ENCODE data around the gene QRICH2.

The QRICH2 gene

DNA sequence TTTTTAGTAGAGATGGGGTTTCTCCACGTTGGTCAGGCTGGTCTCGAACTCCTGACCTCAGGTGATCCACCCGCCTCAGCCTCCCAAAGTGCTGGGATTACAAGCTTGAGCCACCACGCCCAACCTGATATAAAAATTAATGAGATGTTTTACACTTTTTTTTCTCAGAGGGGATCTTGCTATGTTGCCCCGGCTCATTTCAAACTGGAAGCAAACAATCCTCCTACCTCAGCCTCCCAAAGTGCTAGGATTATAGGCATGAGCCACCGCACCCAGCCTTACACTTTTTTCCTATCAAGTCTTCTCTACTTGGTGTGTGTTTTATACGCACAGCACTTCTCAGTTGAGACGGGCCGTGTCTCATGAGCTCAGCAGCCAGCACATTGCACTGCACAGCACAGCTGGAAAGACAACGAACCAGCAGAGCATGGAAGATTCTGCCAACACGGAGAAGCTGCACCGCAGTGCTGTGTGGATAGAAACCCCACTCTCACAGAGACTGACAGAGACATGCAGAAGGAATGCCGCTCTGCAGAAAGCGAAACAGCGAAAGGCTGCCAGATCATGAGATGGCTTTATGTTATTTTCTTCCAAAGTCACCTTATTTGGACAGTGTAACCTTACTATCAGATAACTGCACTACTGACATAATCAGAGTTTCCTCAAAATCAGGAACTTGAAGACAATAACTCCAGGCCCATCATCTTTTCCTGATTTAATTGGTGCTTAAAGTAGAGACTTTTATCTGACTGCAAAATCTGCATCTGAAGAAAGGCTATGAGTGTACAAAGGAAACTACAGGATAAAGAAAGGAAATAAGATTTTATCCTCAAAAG, 6.5 kb upstream of the QRICH2 start:
- Histone ChIP-seq H3K9me3 (replicated peaks; ENCODE audit: insufficient read depth, low read length) (no peaks in the 10 kb centered on the region), H3K36me3 (replicated peaks; ENCODE audit: insufficient read depth, low read length) (no peaks in the 10 kb centered on the region), H3K27me3 (replicated peaks; ENCODE audit: insufficient read depth, low read length) (no peaks in the 10 kb centered on the region), H3K9me2 (replicated peaks; ENCODE audit: insufficient read depth, low read length) (no peaks in the 10 kb centered on the region), H2AFZ (ENCODE audit: low read length) (no peak overlapping the region), H3K9ac (ENCODE audit: low read length) (no peak overlapping the region), H3K4me1 (ENCODE audit: low read length) (no peaks in the 10 kb centered on the region), H4K20me1 (ENCODE audit: insufficient read depth, low read length) (no peaks in the 10 kb centered on the region), H3K4me2 (ENCODE audit: low read depth, low read length) (no peak overlapping the region), H3K27ac (ENCODE audit: low read length) (no peak overlapping the region), H3F3A (ENCODE audit: insufficient read depth, low read length) (no peaks in the 10 kb centered on the region), H3K79me2 (ENCODE audit: low read length) (no peaks in the 10 kb centered on the region), H3K4me3 (ENCODE audit: low read length) (no peak overlapping the region)
- DNase-seq = no peak
- TF ChIP-seq EZH2phosphoT487 (IDR thresholded peaks at IDR 0.05; ENCODE audit: low read length) (no peak), EZH2 (optimal IDR thresholded peaks at IDR 0.05; ENCODE audit: low read depth, low read length) (no peak)
- TF ChIP-seq, protein P1, sequence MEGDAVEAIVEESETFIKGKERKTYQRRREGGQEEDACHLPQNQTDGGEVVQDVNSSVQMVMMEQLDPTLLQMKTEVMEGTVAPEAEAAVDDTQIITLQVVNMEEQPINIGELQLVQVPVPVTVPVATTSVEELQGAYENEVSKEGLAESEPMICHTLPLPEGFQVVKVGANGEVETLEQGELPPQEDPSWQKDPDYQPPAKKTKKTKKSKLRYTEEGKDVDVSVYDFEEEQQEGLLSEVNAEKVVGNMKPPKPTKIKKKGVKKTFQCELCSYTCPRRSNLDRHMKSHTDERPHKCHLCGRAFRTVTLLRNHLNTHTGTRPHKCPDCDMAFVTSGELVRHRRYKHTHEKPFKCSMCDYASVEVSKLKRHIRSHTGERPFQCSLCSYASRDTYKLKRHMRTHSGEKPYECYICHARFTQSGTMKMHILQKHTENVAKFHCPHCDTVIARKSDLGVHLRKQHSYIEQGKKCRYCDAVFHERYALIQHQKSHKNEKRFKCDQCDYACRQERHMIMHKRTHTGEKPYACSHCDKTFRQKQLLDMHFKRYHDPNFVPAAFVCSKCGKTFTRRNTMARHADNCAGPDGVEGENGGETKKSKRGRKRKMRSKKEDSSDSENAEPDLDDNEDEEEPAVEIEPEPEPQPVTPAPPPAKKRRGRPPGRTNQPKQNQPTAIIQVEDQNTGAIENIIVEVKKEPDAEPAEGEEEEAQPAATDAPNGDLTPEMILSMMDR (IDR thresholded peaks at IDR 0.05; ENCODE audit: low read length) = no peak

DNA sequence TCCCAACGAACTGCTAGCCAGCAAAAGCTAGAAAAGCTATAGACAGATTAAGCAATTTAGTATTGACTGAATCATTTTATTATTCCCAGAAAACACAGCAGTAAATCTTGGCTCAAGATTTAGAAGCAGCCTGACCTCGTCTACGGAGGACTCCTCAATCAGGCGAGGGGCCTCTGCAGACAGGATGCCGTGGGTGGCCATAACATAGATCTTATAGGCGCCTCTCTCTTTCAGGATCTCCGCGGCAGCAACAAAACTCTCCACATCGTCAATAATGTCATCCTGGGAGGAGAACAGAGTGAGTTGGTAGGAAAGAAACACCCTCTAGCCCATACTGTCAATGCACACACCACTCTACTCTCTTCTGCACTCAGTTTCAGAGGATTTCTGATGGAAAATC, 4.7 kb upstream of the QRICH2 start:
- DNase-seq = no peak
- no peaks in the 10 kb centered on the region for H3K79me2 ChIP-seq (ENCODE audit: low read length)
- TF ChIP-seq EZH2phosphoT487 (IDR thresholded peaks at IDR 0.05; ENCODE audit: low read length) (no peak), EZH2 (optimal IDR thresholded peaks at IDR 0.05; ENCODE audit: low read depth, low read length) (no peak)
- TF ChIP-seq, protein P1 (IDR thresholded peaks at IDR 0.05; ENCODE audit: low read length) = no peak
- H3K4me3 ChIP-seq (ENCODE audit: low read length) = no peak overlapping the region
- no peak overlapping the region for H3K9ac ChIP-seq (ENCODE audit: low read length)
- H4K20me1 ChIP-seq (ENCODE audit: insufficient read depth, low read length) = no peaks in the 10 kb centered on the region
- no peaks in the 10 kb centered on the region for H3K27me3 ChIP-seq (replicated peaks; ENCODE audit: insufficient read depth, low read length)
- H3K4me2 ChIP-seq (ENCODE audit: low read depth, low read length) = no peak overlapping the region
- H3K9me3 ChIP-seq (replicated peaks; ENCODE audit: insufficient read depth, low read length) = no peaks in the 10 kb centered on the region
- H3K9me2 ChIP-seq (replicated peaks; ENCODE audit: insufficient read depth, low read length) = no peaks in the 10 kb centered on the region
- H3K4me1 ChIP-seq (ENCODE audit: low read length) = no peaks in the 10 kb centered on the region
- H3K36me3 ChIP-seq (replicated peaks; ENCODE audit: insufficient read depth, low read length) = no peaks in the 10 kb centered on the region
- H2AFZ ChIP-seq (ENCODE audit: low read length) = no peak overlapping the region
- H3K27ac ChIP-seq (ENCODE audit: low read length) = no peak overlapping the region
- H3F3A ChIP-seq (ENCODE audit: insufficient read depth, low read length) = no peaks in the 10 kb centered on the region

DNA sequence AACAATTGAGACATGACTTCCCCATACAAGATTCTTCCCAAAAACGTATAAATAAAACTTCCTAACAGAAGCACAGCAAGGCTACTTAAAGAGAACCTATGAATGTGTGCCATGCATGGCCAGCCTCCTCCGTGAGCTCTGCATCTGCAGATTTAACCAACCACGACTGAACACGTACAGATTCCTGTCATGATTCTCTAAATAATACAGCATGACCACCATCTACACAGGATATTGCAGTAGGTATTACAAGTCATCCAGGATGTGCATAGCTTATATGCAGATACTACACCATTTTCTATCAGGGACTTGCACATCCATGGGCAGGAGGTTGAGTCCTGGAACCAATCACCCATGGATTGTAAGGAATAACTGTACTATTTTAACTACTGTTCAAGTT, 1.4 kb upstream of the QRICH2 start:
- H3K4me1 ChIP-seq (ENCODE audit: low read length) = no peaks in the 10 kb centered on the region
- H3K9me2 ChIP-seq (replicated peaks; ENCODE audit: insufficient read depth, low read length) = no peaks in the 10 kb centered on the region
- no peak for DNase-seq
- no peaks in the 10 kb centered on the region for H4K20me1 ChIP-seq (ENCODE audit: insufficient read depth, low read length)
- H3K79me2 ChIP-seq (ENCODE audit: low read length) = no peaks in the 10 kb centered on the region
- H3K27ac ChIP-seq (ENCODE audit: low read length) = no peak overlapping the region
- H3K9me3 ChIP-seq (replicated peaks; ENCODE audit: insufficient read depth, low read length) = no peaks in the 10 kb centered on the region
- no peak overlapping the region for H3K4me3 ChIP-seq (ENCODE audit: low read length)
- H3K4me2 ChIP-seq (ENCODE audit: low read depth, low read length) = no peak overlapping the region
- no peak overlapping the region for H3K9ac ChIP-seq (ENCODE audit: low read length)
- no peaks in the 10 kb centered on the region for H3K36me3 ChIP-seq (replicated peaks; ENCODE audit: insufficient read depth, low read length)
- no peak overlapping the region for H2AFZ ChIP-seq (ENCODE audit: low read length)
- no peak for TF ChIP-seq EZH2phosphoT487 (IDR thresholded peaks at IDR 0.05; ENCODE audit: low read length)
- TF ChIP-seq, protein P1 (IDR thresholded peaks at IDR 0.05; ENCODE audit: low read length) = no peak
- TF ChIP-seq EZH2 (optimal IDR thresholded peaks at IDR 0.05; ENCODE audit: low read depth, low read length) = no peak
- H3F3A ChIP-seq (ENCODE audit: insufficient read depth, low read length) = no peaks in the 10 kb centered on the region
- H3K27me3 ChIP-seq (replicated peaks; ENCODE audit: insufficient read depth, low read length) = no peaks in the 10 kb centered on the region

Measured in MM.1S (cell line).